ENCODE results near the gene PROSER3.

DNA sequence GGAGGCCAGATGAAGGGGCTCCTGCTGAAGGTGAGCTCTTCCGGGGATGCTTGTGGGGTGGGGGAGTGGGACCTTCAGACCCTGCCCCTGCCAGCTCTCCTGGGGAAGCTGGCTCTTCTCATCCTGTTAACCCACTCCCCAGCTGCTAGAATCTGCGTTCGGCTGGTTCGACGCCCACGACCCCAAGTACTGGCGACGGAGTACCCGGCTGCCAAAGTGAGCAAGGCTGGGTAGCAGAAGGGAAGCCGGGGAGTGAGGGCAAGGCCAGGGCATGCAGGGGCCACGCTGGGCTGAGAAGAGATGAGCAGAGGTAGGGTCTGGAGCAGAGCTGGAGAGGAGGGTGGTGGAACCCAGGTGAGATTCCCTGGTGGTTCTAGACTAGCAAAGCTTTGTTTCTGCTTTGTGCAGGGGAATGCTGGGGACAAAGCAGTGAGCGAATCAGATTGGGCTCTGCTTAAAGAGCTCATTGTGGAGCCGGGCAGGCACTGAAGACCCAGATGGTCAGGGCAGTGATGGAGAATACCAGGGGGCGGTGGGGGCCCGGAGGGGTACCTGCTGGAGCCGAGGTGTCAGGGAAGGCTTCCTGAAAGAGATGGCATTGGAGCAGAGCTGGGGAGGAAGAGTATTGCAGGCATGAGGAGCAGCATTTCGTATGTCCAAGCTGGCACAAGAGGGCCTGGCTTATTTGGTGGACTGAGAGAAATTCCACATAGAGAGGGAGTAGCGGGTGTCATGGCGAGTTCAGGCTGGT lies 29.8 kb upstream of the PROSER3 start:
- TF ChIP-seq POLR2A (IDR thresholded peaks at IDR 0.05) = no peak
- TF ChIP-seq, protein P1, sequence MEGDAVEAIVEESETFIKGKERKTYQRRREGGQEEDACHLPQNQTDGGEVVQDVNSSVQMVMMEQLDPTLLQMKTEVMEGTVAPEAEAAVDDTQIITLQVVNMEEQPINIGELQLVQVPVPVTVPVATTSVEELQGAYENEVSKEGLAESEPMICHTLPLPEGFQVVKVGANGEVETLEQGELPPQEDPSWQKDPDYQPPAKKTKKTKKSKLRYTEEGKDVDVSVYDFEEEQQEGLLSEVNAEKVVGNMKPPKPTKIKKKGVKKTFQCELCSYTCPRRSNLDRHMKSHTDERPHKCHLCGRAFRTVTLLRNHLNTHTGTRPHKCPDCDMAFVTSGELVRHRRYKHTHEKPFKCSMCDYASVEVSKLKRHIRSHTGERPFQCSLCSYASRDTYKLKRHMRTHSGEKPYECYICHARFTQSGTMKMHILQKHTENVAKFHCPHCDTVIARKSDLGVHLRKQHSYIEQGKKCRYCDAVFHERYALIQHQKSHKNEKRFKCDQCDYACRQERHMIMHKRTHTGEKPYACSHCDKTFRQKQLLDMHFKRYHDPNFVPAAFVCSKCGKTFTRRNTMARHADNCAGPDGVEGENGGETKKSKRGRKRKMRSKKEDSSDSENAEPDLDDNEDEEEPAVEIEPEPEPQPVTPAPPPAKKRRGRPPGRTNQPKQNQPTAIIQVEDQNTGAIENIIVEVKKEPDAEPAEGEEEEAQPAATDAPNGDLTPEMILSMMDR (IDR thresholded peaks at IDR 0.05) = no peak
- TF ChIP-seq POLR2AphosphoS5 (IDR thresholded peaks at IDR 0.05; ENCODE audit: insufficient read depth in 1 of 2, low read depth in 1 of 2) = no peak
